CD4-positive, alpha-beta T cell treated with Interleukin-17A for 1 hour (primary cell): ENCODE results near the gene KRT9.
"Not testable (repeated sequence)": the region's sequence is repeated elsewhere in the genome, so short reads cannot be mapped to it uniquely, and the experiment has no call there.

Source experiments
- DNase-seq: peaks from one replicate; pipeline ENCODE4 v3.0.0-alpha.2; 2020

The KRT9 gene

GRCh38 chr17:41542786-41543185 is 29.1 kb downstream of the KRT9 start:
- not testable (repeated sequence) for DNase-seq

GRCh38 chr17:41542357-41542756 is 29.5 kb downstream of the KRT9 start:
- DNase-seq = no peak

GRCh38 chr17:41540921-41541625 is 30.8 kb downstream of the KRT9 start:
- DNase-seq = no peak

- DNase-seq = no peak
Observed at GRCh38 chr17:41539979-41540701, 31.7 kb downstream of the KRT9 start.

GRCh38 chr17:41539071-41539492 is 32.8 kb downstream of the KRT9 start:
- no peak for DNase-seq

- DNase-seq = no peak
Observed at GRCh38 chr17:41538565-41538991, 33.3 kb downstream of the KRT9 start.

GRCh38 chr17:41537990-41538389 is 33.9 kb downstream of the KRT9 start:
- DNase-seq = no peak

- no peak for DNase-seq
Observed at GRCh38 chr17:41537614-41537954, 34.3 kb downstream of the KRT9 start.

- no peak for DNase-seq
Observed at GRCh38 chr17:41536741-41537613, 34.9 kb downstream of the KRT9 start.

GRCh38 chr17:41535764-41536481 is 35.9 kb downstream of the KRT9 start:
- no peak for DNase-seq

- DNase-seq = no peak
Observed at GRCh38 chr17:41534899-41535546, 36.8 kb downstream of the KRT9 start.

GRCh38 chr17:41533613-41534012 is 38.2 kb downstream of the KRT9 start:
- DNase-seq = no peak

GRCh38 chr17:41532947-41533570 is 38.8 kb downstream of the KRT9 start:
- no peak for DNase-seq

GRCh38 chr17:41531993-41532392 is 39.9 kb downstream of the KRT9 start:
- no peak for DNase-seq

- DNase-seq = no peak
Observed at GRCh38 chr17:41530062-41531048, 41.5 kb downstream of the KRT9 start.

- no peak for DNase-seq
Observed at GRCh38 chr17:41529491-41529915, 42.4 kb downstream of the KRT9 start.

- DNase-seq = no peak
Observed at GRCh38 chr17:41528959-41529353, 42.9 kb downstream of the KRT9 start.

GRCh38 chr17:41527063-41528023 is 44.5 kb downstream of the KRT9 start:
- DNase-seq = no peak

- no peak for DNase-seq
Observed at GRCh38 chr17:41524261-41524660, 47.6 kb downstream of the KRT9 start.
